Measurements from ENCODE around the gene IFRD2. TPM values are rescaled to one million over a fixed set of nuclear protein-coding genes. Genes with fewer than 3 reads are reported as not detected.
A peak's percentile ranks its signal among the peaks of the same experiment; 100 is the strongest.

Gene IFRD2
- total and polyA plus RNA-seq, 2 of the 13 experiments (the other 11 are each of a cell fraction or from before 2014, with no cell fraction given): 32.8 to 96.1 TPM

DNA sequence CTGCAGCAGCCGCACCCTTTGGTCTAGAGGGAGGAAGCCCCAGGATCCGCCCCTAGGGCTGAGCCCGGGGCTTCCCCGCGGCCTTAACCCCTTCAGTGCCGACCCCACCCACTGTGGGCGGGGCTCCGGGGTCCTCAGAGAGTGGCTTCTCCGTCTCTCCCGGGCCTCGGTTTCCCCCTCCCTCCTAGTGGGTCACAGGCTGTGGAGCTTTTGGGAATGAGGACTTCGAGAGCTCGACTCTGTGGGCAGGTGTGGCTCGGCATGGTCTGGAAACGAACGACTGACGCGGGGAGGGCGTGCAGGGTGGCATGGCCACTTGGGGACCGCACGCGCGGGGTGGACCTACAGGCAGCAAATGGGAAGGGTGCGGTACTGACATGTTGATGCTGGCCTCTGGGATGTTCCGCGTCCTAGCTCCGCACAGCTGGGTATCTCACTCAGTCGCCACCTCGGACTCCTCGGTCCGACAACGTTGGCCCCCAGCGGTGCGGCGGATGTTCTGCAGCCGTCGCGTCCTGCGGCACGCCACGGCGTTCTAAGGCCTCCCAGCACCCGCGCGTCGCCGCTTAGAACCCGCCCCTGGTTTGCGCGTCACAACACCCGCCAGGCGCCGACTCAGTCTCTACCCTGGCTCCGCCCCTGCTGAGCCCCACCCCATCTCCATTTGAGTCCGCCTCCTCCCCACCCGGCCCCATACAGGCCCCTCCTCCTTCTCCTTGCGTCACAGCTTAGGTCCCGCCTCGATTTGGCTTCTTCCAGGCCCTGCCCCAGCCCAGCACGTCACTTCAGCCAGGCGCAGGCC, 6.8 kb upstream of the IFRD2 start, which contains the start of the genes HYAL3 and NAA80 (continued):
- TF ChIP-seq, protein P1, sequence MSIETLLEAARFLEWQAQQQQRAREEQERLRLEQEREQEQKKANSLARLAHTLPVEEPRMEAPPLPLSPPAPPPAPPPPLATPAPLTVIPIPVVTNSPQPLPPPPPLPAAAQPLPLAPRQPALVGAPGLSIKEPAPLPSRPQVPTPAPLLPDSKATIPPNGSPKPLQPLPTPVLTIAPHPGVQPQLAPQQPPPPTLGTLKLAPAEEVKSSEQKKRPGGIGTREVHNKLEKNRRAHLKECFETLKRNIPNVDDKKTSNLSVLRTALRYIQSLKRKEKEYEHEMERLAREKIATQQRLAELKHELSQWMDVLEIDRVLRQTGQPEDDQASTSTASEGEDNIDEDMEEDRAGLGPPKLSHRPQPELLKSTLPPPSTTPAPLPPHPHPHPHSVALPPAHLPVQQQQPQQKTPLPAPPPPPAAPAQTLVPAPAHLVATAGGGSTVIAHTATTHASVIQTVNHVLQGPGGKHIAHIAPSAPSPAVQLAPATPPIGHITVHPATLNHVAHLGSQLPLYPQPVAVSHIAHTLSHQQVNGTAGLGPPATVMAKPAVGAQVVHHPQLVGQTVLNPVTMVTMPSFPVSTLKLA (IDR thresholded peaks at IDR 0.05): peak; percentile 29
- TF ChIP-seq ZNF747 (CRISPR knock-in tag; IDR thresholded peaks at IDR 0.05; ENCODE audit: borderline replicate concordance) (peak; percentile 63; the same call in 1 of the 2 replicates), AGO2 (optimal IDR thresholded peaks at IDR 0.05; ENCODE audit: low read depth, low read length) (peak; percentile 99), ZNF343 (CRISPR knock-in tag; IDR thresholded peaks at IDR 0.05) (peak; percentile 52; the same call in 1 of the 2 replicates), ZNF777 (CRISPR knock-in tag; IDR thresholded peaks at IDR 0.05) (no peak; the same call in 1 of the 2 replicates), NFIC (IDR thresholded peaks at IDR 0.05; ENCODE audit: low read length) (no peak), SOX6 (IDR thresholded peaks at IDR 0.05) (no peak), SOX6 (CRISPR knock-in tag; IDR thresholded peaks at IDR 0.05) (peak; percentile 63), RFXANK (CRISPR knock-in tag; IDR thresholded peaks at IDR 0.05) (no peak), IRF2 (CRISPR knock-in tag; IDR thresholded peaks at IDR 0.05) (no peak), SRSF4 (IDR thresholded peaks at IDR 0.05; ENCODE audit: low read depth, low read length, poor library complexity, severe bottlenecking) (no peak), ATF7 (IDR thresholded peaks at IDR 0.05) (no peak; the same call in 1 of the 2 replicates), ATF7 (CRISPR knock-in tag; IDR thresholded peaks at IDR 0.05) (no peak)
- TF ChIP-seq, protein P2, sequence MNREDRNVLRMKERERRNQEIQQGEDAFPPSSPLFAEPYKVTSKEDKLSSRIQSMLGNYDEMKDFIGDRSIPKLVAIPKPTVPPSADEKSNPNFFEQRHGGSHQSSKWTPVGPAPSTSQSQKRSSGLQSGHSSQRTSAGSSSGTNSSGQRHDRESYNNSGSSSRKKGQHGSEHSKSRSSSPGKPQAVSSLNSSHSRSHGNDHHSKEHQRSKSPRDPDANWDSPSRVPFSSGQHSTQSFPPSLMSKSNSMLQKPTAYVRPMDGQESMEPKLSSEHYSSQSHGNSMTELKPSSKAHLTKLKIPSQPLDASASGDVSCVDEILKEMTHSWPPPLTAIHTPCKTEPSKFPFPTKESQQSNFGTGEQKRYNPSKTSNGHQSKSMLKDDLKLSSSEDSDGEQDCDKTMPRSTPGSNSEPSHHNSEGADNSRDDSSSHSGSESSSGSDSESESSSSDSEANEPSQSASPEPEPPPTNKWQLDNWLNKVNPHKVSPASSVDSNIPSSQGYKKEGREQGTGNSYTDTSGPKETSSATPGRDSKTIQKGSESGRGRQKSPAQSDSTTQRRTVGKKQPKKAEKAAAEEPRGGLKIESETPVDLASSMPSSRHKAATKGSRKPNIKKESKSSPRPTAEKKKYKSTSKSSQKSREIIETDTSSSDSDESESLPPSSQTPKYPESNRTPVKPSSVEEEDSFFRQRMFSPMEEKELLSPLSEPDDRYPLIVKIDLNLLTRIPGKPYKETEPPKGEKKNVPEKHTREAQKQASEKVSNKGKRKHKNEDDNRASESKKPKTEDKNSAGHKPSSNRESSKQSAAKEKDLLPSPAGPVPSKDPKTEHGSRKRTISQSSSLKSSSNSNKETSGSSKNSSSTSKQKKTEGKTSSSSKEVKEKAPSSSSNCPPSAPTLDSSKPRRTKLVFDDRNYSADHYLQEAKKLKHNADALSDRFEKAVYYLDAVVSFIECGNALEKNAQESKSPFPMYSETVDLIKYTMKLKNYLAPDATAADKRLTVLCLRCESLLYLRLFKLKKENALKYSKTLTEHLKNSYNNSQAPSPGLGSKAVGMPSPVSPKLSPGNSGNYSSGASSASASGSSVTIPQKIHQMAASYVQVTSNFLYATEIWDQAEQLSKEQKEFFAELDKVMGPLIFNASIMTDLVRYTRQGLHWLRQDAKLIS (CRISPR knock-in tag; IDR thresholded peaks at IDR 0.05): no peak; the same call in 1 of the 2 replicates
- TF ChIP-seq, protein P3, sequence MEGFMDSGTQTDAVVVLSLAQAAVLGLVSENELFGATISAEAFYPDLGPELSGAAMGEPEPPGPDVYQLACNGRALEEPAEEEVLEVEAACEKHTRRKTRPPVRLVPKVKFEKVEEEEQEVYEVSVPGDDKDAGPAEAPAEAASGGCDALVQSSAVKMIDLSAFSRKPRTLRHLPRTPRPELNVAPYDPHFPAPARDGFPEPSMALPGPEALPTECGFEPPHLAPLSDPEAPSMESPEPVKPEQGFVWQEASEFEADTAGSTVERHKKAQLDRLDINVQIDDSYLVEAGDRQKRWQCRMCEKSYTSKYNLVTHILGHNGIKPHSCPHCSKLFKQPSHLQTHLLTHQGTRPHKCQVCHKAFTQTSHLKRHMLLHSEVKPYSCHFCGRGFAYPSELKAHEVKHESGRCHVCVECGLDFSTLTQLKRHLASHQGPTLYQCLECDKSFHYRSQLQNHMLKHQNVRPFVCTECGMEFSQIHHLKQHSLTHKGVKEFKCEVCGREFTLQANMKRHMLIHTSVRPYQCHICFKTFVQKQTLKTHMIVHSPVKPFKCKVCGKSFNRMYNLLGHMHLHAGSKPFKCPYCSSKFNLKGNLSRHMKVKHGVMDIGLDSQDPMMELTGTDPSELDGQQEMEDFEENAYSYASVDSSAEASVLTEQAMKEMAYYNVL (CRISPR knock-in tag; IDR thresholded peaks at IDR 0.05; ENCODE audit: borderline replicate concordance): peak; percentile 45; the same call in 1 of the 2 replicates
- TF ChIP-seq, protein P4, sequence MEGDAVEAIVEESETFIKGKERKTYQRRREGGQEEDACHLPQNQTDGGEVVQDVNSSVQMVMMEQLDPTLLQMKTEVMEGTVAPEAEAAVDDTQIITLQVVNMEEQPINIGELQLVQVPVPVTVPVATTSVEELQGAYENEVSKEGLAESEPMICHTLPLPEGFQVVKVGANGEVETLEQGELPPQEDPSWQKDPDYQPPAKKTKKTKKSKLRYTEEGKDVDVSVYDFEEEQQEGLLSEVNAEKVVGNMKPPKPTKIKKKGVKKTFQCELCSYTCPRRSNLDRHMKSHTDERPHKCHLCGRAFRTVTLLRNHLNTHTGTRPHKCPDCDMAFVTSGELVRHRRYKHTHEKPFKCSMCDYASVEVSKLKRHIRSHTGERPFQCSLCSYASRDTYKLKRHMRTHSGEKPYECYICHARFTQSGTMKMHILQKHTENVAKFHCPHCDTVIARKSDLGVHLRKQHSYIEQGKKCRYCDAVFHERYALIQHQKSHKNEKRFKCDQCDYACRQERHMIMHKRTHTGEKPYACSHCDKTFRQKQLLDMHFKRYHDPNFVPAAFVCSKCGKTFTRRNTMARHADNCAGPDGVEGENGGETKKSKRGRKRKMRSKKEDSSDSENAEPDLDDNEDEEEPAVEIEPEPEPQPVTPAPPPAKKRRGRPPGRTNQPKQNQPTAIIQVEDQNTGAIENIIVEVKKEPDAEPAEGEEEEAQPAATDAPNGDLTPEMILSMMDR (CRISPR knock-in tag; IDR thresholded peaks at IDR 0.05): peak; percentile 54
- TF ChIP-seq, protein P5, sequence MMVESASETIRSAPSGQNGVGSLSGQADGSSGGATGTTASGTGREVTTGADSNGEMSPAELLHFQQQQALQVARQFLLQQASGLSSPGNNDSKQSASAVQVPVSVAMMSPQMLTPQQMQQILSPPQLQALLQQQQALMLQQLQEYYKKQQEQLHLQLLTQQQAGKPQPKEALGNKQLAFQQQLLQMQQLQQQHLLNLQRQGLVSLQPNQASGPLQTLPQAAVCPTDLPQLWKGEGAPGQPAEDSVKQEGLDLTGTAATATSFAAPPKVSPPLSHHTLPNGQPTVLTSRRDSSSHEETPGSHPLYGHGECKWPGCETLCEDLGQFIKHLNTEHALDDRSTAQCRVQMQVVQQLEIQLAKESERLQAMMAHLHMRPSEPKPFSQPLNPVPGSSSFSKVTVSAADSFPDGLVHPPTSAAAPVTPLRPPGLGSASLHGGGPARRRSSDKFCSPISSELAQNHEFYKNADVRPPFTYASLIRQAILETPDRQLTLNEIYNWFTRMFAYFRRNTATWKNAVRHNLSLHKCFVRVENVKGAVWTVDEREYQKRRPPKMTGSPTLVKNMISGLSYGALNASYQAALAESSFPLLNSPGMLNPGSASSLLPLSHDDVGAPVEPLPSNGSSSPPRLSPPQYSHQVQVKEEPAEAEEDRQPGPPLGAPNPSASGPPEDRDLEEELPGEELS (CRISPR knock-in tag; IDR thresholded peaks at IDR 0.05): peak; percentile 23; the same call in 1 of the 2 replicates

Data from HepG2 (cell line).